CD4-positive, alpha-beta T cell treated with Interleukin-21 for 1 hour (primary cell): ENCODE measurements around the gene MAP1S.

Experiments used
- DNase-seq: peaks from one replicate; pipeline ENCODE4 v3.0.0-alpha.2; 2020

Gene MAP1S

DNA sequence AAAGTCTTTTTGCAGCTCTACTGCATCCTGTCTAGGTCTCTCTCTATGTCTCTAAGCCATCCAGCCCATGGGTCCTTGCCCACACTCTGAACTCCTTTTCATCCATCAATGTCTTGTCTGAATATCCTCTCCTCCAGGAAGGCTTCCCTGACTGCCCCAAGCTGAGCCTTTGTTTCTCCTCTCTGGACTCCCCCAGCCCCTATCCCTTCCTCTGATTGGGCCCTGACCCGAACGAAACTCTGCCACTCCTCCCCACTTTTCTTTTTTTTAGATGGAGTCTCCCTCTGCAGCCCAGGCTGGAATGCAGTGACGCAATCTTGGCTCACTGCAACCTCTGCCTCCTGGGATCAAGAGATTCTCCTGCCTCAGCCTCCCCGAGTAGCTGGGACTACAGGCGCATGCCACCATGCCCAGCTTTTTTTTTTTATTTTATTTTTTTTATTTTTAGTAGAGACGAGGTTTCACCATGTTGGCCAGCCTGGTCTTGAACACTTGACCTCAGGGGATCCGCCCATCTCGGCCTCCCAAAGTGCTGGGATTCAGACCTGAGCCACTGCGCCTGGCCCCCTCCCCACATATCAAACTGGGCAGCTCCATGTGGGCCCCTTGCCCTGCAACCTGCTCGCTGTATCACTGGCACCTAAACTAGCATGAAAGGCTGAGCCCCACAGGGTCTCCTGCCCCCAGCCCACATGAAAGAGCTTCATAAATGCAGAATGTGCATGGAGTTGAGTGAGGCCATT is 30.3 kb upstream of the MAP1S start:
- DNase-seq = no peak

DNA sequence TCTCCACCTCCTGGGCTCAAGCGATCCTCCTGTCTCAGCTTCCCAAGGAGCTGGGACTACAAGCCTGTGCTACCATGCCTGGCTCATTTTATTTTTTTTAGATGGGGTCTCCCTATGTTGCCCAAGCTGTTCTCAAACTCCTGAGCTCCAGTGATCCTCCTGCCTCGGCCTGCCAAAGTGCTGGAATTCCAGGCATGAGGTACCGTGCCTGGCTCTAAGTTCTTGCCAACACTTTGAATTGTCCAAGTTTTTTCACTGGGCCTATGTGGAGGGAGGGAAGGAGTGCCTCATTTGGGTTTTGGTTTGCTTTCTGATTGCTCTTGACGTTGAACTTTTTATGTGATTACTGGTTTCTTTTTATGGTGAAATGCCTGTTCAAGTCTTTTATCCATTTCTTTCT is 26.7 kb upstream of the MAP1S start:
- DNase-seq = no peak

DNA sequence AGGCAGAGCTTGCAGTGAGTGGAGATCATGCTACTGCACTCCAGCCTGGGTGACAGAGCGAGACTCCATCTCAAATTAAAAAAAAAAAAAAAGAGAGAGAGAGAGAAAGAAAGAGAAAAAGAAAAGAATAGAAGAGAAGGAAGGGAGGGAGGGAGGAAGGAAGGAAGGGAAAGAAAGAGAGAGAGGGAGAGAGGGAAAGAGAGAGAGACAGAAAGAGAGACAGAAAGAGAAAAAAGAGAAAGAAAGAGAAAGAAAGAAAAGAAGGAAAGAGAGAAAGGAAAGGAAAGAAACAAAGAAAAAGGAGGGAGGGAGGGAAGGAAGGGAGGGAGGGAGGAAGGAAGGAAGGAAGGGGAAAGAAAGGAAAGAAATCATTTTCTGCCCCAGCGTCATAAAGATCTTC is 24.1 kb upstream of the MAP1S start:
- DNase-seq = no peak

- DNase-seq = peak; percentile 72
Observed at GRCh38 chr19:17703824-17704463, 15.3 kb upstream of the MAP1S start.

DNA sequence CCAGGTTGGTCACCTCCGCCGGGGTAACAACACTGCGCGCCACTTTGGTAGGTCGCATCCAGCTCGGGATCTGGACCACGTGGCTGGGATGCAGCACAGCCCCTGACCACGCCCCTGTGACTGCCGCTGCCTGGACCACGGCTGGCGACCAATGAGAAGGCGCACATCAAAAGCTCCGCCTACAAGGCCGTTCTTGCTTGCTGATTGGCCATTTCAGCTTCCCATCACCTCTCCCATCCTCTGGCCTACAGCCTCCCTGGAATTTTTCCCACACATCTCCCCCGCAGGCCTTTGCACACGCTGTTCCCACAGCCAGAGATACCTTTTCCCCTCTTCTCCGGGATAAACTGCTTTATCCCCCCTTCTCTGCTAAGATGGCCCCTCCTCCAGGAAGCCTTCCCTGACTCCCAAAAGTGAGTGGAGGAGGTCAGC is 12.5 kb upstream of the MAP1S start:
- DNase-seq = no peak

DNA sequence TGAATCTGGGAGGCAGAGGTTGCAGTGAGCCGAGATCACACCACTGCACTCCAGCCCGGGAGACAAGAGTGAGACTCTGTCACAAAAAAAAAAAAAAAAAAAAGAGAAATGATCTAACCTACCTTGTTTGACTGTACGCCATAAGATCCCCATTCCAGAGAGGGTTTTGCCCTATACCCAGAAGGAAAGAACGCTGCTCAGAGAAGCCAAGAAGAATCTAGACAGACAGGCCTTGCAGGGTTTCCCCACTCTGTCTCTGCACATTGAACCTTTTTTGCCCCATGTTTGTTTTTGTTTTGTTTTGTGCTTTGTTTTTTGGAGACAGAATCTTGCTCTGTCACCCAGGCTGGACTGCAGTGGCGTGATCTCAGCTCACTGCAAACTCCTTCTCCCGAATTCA is 7.4 kb upstream of the MAP1S start:
- DNase-seq = no peak

GRCh38 chr19:17716309-17716929 is 2.9 kb upstream of the MAP1S start:
- no peak for DNase-seq

DNA sequence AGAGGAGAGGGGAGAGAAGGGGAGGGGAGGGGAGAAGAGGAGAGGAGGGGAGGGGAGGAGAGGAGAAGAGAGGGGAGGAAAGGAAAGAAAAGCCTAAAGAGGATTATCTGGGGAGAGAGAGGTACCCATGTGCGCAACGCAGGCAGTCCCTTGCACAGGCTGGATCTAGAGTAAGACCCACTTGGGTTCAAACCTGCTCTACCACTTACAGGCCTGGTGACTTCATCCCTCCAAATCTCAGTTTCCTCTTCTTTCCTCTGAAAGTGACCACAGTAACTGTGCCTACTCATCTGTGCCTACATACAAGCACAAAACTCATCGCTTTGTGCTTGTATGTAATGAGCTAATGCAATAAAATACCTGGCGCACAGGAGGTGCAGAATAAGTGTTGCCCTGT is 732 bp upstream of the MAP1S start:
- no peak for DNase-seq

GRCh38 chr19:17719730-17720400 is 585 bp downstream of the MAP1S start:
- DNase-seq = no peak

DNA sequence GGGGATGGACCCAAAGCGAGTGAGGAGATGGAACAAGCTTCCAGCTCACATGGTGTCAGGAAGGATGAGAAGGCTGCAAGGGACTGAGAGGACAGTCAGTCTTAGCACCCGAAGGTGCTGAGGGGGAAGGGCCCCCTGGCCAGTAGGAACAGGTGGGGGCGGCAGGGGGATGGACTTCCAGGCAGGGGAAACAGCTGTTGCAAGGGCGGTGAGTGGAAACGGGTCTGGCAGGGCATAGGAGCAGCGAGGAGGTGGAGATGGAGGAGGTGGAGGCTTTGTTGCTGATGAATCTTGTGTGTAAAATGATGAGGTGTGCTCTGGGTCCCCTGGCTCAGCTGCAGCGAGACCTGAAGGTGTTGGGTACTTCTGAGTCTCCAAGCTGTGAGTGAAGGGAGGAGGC is 1.2 kb downstream of the MAP1S start:
- DNase-seq = no peak

DNA sequence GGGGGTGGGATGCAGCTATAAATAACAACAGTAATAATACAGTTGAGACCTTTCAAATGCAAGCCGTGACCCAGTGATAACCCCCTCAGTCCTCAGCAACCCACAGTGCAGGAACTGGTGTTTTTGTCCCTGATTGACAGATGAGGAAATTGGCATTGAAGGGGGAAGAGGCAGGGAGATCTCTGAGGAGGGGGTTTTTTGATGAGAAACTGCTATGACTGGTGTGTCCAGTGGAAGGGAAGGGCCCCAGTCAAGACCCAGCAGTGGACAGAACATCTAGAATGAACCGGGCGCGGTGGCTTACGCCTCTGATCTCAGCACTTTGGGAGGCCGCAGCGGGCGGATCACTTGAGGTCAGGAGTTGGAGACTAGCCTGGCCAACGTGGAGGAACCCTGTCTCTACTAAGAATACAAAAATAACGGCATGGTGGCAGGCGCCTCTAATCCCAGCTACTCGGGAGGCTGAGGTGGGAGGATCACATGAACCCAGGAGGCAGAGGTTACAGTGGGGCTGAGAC is 1.9 kb downstream of the MAP1S start:
- DNase-seq = no peak

DNA sequence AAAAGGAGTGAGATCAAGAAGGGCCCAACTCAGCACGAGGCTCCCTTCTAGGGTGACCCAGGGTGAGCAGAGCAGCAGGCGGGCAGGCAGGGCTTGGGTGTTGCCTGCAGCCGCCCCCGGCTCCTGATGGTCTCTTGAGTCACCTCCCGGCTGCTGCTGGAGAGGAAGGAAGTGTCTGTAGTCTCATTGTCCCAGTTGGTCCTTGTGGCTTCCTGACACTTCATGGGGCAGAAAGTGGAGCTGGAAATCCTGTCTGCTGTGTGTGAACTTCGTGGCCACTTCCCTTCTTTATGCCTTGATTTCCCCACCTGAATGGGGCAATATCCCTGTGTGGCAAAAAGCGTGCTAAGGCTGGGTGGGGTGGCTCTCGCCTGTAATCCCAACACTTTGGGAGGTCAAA is 2.5 kb downstream of the MAP1S start:
- no peak for DNase-seq

GRCh38 chr19:17722655-17723240 is 3.5 kb downstream of the MAP1S start:
- no peak for DNase-seq

GRCh38 chr19:17724655-17725054 is 5.4 kb downstream of the MAP1S start:
- DNase-seq = no peak

- no peak for DNase-seq
Observed at GRCh38 chr19:17725422-17726078, 6.3 kb downstream of the MAP1S start.

DNA sequence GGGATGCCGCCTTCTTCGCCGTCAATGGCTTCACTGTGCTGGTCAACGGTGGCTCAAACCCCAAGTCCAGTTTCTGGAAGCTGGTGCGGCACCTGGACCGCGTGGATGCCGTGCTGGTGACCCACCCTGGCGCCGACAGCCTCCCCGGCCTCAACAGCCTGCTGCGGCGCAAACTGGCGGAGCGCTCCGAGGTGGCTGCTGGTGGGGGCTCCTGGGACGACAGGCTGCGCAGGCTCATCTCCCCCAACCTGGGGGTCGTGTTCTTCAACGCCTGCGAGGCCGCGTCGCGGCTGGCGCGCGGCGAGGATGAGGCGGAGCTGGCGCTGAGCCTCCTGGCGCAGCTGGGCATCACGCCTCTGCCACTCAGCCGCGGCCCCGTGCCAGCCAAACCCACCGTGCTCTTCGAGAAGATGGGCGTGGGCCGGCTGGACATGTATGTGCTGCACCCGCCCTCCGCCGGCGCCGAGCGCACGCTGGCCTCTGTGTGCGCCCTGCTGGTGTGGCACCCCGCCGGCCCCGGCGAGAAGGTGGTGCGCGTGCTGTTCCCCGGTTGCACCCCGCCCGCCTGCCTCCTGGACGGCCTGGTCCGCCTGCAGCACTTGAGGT is 7.0 kb downstream of the MAP1S start:
- DNase-seq = no peak

DNA sequence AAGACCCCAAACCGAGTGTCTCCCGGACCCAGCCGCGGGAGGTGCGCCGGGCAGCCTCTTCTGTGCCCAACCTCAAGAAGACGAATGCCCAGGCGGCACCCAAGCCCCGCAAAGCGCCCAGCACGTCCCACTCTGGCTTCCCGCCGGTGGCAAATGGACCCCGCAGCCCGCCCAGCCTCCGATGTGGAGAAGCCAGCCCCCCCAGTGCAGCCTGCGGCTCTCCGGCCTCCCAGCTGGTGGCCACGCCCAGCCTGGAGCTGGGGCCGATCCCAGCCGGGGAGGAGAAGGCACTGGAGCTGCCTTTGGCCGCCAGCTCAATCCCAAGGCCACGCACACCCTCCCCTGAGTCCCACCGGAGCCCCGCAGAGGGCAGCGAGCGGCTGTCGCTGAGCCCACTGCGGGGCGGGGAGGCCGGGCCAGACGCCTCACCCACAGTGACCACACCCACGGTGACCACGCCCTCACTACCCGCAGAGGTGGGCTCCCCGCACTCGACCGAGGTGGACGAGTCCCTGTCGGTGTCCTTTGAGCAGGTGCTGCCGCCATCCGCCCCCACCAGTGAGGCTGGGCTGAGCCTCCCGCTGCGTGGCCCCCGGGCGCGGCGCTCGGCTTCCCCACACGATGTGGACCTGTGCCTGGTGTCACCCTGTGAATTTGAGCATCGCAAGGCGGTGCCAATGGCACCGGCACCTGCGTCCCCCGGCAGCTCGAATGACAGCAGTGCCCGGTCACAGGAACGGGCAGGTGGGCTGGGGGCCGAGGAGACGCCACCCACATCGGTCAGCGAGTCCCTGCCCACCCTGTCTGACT is 7.9 kb downstream of the MAP1S start:
- DNase-seq = no peak

DNA sequence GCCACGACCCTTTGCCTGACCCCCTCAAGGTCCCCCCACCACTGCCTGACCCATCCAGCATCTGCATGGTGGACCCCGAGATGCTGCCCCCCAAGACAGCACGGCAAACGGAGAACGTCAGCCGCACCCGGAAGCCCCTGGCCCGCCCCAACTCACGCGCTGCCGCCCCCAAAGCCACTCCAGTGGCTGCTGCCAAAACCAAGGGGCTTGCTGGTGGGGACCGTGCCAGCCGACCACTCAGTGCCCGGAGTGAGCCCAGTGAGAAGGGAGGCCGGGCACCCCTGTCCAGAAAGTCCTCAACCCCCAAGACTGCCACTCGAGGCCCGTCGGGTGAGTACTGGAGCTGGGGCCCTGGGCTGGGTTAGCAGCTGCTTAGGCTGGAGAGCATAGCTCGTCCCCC is 8.6 kb downstream of the MAP1S start:
- DNase-seq = no peak

GRCh38 chr19:17733127-17733526 is 13.8 kb downstream of the MAP1S start:
- DNase-seq = no peak

DNA sequence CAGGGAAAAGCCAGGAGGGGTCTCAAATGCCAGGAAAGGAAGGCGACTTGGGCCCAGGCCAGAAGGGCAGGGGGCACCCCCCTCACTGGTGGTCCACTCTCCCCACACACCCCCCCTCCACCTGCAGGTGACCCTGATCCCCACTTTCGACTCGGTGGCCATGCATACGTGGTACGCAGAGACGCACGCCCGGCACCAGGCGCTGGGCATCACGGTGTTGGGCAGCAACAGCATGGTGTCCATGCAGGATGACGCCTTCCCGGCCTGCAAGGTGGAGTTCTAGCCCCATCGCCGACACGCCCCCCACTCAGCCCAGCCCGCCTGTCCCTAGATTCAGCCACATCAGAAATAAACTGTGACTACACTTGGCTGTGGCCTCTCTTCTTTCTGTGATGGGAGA is 14.9 kb downstream of the MAP1S start:
- DNase-seq = no peak

DNA sequence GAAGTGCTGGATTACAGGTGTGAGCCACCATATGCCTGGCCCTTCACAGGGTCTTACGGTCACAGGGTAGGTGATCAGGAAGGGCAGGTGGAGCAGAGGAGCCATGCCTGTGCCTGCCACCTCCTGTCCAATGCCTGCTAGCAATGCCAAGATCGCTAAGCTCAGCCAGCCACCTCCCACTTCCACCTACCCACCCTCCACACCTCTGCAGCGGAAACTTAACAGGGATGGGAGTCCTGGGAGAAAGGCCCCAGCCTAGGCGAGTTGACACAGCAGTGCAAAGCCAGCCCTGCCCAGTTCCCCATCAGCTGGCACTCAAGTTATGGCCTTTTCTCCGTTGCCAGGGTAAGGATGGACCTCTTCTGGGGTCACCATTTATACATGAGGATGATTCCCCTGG is 16.1 kb downstream of the MAP1S start:
- DNase-seq = no peak
